Erythroblast (primary cell): ENCODE results near the gene BBLN.

ENCODE experiments used
- DNase-seq, 2 experiments: peaks; one replicate each; lab custom pipeline; 2025; lab: John Stamatoyannopoulos, UW
- GATA1 ChIP-seq: IDR thresholded peaks from 2 replicates; pipeline ENCODE4 v1.6.1; 2011; ENCODE audit warnings: low read depth, mild to moderate bottlenecking, control low read depth, low read length, moderate library complexity
- POLR2A ChIP-seq: IDR thresholded peaks from 2 replicates; pipeline ENCODE4 v1.6.1; 2011; ENCODE audit warnings: mild to moderate bottlenecking, low read length

The BBLN gene

GRCh38 chr9:128136816-128137793 lies 23.0 kb upstream of the BBLN start:
- TF ChIP-seq GATA1 (no peak), POLR2A (no peak)
- no peak for DNase-seq

GRCh38 chr9:128138001-128138400 lies 22.1 kb upstream of the BBLN start:
- DNase-seq = no peak
- no peak for TF ChIP-seq GATA1
- no peak for TF ChIP-seq POLR2A

- no peak for DNase-seq
- TF ChIP-seq POLR2A (no peak), GATA1 (no peak)
Measured at GRCh38 chr9:128139621-128140020, 20.4 kb upstream of the BBLN start.

GRCh38 chr9:128141604-128142003 lies 18.5 kb upstream of the BBLN start:
- DNase-seq = no peak
- TF ChIP-seq GATA1 (no peak), POLR2A (no peak)

GRCh38 chr9:128142061-128142460 lies 18.0 kb upstream of the BBLN start:
- no peak for TF ChIP-seq GATA1
- no peak for DNase-seq

GRCh38 chr9:128142596-128142995 lies 17.5 kb upstream of the BBLN start:
- TF ChIP-seq GATA1 = no peak
- TF ChIP-seq POLR2A = no peak
- DNase-seq = no peak

- DNase-seq = no peak
Measured at GRCh38 chr9:128143525-128144238, 16.4 kb upstream of the BBLN start.

GRCh38 chr9:128144239-128145181 lies 15.6 kb upstream of the BBLN start:
- no peak for DNase-seq
- no peak for TF ChIP-seq POLR2A
- no peak for TF ChIP-seq GATA1

More at GRCh38 chr9:128143525-128144238, 16.4 kb upstream of the BBLN start:
- TF ChIP-seq GATA1 (no peak), POLR2A (no peak)

GRCh38 chr9:128145536-128145935 lies 14.5 kb upstream of the BBLN start:
- no peak for TF ChIP-seq GATA1
- TF ChIP-seq POLR2A = no peak
- DNase-seq = no peak

- no peak for DNase-seq
- no peak for TF ChIP-seq POLR2A
- no peak for TF ChIP-seq GATA1
Measured at GRCh38 chr9:128145951-128146351, 14.1 kb upstream of the BBLN start.

- no peak for DNase-seq
- TF ChIP-seq GATA1 (no peak), POLR2A (no peak)
Measured at GRCh38 chr9:128146591-128147120, 13.4 kb upstream of the BBLN start.

GRCh38 chr9:128148509-128149000 lies 11.5 kb upstream of the BBLN start:
- DNase-seq = no peak
- TF ChIP-seq GATA1 = no peak
- TF ChIP-seq POLR2A = no peak
